ENCODE results near the gene GPC6.

GRCh38 chr13:94324767-94325540 is 1098.3 kb downstream of the GPC6 start:
- TF ChIP-seq CTCF (IDR thresholded peaks at IDR 0.05): no peak
- no peak for TF ChIP-seq EP300 (IDR thresholded peaks at IDR 0.05)

Data from suprapubic skin (tissue), 3 donors.